HG03565 (cell line): Measurements from ENCODE around the gene IFITM2.

Experiments
- ATAC-seq: cut with Tn5 transposase; IDR thresholded peaks from one replicate; pipeline ENCODE4 v1.9.1; 2021; ENCODE audit warnings: mild to moderate bottlenecking, moderate library complexity; ENCODE audit not compliant: unreplicated experiment

The IFITM2 gene

DNA sequence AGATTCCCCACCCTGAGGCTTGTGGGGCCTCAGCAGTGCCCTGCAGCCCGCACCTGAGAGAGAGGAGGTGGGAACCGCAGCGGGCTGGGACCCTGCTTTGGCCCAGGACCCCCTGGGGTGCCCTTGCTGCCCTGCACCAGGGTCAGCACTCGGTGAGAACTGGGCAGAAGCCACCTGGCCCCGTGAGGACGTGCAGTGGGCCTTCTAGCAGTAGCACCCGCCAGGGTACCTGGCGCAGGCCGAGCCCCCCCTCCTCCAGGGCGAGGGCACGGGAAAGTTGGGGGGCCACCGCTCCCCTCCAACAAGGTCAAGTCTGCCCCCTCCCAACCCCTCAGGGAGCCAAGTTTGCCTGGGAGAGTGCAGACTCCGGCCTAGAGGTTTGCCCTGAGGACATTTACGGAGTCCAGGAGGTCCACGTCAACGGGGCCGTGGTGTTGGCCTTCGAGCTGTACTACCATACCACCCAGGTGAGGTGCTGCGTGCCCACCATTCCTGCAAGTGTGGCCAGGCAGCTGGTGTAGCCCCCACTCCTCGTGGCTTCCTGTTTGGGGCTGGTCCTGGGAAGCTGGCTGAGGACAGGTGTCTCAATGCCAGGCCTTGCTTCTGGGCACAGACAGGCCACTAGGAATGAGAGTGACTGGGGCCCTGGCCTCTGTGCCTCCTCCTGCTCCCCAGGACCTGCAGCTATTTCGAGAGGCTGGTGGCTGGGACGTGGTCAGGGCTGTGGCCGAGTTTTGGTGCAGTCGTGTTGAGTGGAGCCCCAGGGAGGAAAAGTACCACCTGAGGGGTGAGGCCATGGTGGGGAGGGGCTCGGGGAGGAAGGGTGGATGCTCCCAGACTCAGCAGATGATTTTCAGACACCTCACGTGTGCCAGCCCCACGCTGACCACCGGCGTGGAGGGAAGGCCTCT, 15.2 kb upstream of the IFITM2 start:
- no peak for ATAC-seq

DNA sequence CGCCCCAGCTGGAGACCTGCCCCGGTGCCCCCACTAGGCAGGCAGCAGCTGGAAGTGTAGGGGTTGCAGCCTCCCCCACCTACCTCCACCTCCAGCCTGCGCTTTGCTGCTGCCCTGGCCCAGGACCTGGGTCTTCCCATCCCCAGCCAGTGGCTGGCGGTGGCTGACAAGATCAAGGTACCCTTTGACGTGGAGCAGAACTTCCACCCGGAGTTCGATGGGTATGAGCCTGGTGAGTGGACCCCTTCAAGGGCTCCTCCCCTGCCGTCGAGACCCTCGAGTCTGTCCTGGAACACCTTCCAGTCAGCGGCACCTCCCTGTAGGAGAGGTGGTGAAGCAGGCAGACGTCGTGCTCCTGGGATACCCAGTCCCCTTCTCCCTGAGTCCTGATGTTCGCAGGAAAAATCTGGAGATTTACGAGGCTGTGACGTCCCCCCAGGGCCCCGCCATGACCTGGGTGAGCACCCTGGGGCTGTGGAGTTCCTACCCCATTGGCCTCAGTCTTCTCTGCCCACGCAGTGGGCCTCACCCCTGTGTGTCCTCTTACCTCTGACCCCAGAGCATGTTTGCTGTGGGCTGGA, 14.3 kb upstream of the IFITM2 start:
- no peak for ATAC-seq

DNA sequence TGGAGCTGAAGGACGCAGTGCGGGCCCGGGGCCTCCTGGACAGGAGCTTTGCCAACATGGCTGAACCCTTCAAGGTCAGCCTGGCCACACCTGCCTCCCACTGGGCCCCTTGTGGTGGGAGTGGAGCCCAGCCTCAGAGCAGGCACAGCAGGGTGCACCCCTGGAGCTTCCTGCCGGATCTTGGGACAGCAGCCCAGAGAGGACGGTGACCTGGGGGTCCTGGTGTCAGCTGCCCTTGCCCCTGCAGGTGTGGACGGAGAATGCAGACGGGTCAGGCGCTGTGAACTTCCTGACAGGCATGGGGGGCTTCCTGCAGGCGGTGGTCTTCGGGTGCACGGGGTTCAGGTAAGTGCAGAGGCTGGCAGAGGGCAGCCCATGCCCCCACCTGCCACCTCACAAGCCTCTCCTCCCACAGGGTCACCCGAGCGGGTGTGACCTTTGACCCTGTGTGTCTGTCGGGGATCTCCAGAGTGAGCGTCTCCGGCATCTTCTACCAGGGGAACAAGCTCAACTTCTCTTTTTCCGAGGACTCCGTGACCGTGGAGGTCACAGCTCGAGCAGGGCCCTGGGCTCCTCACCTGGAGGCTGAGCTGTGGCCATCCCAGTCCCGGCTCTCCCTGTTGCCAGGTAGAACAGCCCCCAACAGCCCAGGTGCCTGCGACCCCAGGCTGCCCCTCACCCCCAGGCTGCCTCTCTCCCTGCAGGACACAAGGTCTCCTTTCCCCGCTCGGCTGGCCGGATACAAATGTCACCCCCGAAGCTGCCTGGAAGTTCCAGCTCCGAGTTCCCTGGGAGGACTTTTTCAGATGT, 13.6 kb upstream of the IFITM2 start:
- ATAC-seq, result no peak

DNA sequence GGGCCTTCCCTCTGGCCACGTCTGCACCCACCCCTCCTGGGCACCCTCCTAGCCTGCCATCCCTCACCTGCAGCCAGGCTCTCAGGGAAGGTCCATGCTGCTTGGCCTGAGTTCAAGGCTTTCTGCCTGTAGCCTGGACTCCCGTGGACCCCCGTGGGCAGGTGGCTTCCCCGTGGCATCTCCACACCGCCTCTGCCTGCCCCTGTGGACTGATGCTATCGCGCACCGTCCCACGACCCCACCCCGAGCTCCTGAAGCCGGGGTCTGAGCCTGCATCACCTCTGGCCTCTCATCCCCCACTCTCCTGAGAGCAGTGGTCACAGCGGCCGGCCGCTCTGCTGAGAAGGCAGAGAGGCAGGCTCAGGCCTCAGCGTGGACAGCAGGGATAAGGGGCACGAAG, 12.8 kb upstream of the IFITM2 start:
- ATAC-seq, result no peak

DNA sequence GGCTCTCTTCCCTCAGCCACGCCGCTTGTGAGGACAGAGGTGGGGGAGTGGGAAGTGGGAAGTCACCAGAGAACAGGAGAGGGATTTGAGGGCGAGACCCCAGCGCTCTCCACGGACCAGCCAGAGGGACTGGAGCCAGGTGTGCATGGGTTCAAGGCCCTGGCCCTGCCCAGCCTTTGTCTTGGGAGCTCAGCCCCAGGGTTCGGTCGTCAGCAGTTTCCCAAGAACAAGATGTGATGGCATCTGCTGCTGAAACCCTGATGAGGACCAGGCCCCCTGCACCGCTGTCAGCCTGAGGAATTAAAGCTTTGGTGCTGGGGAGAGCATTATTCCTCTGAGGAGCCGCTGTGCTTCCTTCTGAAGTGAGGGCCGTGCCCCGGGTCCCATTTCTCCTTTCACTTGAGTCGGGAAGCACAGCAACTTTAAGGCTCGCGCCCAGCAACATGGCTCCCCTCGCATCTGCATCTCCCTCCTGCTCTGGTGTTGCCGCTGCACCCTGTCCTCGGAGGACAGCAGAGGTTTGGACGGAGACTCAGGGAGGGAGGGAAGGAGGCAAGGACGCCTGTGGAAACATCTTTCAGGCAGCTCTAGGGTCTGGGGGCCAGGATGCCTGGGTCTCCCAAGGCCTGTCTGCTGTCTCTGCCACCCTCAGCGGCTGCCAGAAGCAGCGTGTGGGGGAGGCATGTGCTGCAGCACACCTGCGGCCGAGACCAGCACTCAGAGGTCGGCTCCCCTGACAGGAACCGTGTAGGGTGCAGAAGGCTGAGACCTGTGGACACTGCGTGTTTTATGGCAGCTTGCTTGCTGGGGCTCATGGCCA, 12.1 kb upstream of the IFITM2 start:
- no peak for ATAC-seq

DNA sequence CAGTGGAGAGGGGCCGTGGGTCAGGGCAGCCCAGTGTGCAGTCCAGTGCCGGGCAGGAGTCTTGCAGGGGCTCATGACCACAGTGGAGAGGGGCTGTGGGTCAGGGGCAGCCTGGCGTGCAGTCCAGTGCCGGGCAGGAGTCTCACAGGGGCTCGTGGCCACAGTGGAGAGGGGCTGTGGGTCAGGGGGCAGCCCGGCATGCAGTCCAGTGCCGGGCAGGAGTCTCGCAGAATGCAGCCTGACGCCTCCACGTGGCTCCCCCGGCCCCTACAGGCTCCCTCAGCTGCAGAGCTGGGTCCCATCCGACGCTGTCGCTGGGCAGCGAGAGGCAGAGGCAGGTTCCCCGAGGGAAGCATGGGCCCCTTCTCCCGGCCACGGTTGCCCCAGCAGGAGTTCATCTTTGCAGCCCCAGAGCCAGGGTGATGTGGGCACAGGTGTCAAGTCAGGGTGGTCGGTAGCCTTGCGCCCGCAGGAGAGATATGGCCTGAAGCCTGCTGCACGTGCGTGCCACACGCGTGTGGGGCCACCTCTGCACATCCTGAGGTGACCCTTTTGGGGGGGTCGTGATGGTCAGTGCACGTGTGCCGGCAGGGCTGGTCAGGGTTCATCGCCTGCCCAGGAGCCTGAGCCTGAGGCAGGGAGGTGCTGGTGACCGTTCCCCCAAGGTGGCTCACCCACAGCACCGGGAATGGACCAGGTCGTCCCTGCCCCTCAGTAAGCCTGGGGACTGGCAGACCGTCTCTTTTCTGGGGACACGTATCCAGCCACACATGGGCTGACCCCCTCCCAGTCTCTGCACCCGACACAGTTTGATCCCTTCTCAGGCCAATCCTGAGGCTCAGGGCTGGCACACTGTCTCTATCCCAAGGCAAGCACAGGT, 11.2 kb upstream of the IFITM2 start:
- ATAC-seq, result no peak

DNA sequence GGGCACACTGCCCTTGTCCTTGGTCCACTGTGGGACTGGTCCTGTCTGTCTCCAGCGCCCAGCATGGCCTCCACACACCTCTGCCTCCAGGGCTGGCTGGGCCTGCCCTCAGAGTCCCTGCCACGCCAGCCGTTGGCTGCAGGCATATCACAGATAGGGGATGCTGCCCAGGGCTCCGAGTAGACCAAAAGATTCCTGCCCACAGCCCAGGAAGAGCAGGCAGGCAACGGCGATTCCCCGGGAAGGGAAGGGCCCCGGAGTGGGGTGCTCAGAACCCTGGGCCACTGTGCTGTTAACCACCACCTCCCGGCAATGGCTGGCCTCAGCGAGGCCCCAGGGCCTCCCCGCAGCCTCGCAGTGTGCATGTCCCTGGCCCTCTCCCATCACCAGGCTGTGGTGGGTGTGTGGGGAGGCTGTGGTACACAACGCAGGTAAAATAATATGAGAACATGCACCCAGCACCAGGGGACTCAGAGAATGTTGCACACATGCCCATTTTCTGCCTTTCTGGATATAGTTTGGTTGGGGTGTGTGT, 10.5 kb upstream of the IFITM2 start:
- no peak for ATAC-seq

DNA sequence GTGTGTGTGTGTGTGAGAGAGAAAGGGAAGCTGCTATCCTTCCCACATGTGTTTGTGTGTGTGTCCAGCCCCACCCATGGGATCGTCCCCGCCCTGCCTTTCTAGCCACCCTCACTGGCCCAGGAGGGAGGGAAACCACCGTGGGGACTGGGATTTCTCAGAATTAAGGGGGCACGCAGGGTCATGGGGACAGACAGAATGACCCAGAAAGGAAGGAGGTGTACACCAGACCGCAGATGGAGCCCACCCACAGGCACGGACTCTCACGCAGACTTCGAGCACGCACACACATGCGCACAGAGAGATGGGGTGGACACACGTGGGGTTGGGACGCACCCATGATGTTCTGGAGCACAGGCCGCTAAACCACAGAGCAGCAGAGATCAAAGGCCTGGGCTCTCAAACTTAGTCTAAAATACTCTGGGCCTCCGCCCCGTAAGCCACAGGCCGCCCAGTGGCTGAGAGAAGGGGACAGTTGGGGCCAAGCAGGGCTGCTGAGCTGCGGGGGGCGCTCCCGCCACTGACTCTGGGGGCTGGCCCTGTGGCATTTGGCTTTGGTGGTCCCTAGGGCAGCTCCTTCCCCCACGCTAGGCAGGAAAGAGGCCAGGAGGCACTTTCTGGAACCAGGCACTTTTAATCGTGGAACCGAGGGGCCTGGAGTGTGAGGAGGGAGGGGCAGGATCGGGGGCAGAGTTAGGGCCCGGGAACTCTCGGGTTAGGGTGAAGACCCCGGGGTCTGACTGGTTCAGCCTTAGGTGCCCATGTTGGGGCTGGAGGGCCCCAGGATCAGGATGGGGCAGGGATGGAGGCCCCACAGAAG, 9.8 kb upstream of the IFITM2 start:
- no peak for ATAC-seq

DNA sequence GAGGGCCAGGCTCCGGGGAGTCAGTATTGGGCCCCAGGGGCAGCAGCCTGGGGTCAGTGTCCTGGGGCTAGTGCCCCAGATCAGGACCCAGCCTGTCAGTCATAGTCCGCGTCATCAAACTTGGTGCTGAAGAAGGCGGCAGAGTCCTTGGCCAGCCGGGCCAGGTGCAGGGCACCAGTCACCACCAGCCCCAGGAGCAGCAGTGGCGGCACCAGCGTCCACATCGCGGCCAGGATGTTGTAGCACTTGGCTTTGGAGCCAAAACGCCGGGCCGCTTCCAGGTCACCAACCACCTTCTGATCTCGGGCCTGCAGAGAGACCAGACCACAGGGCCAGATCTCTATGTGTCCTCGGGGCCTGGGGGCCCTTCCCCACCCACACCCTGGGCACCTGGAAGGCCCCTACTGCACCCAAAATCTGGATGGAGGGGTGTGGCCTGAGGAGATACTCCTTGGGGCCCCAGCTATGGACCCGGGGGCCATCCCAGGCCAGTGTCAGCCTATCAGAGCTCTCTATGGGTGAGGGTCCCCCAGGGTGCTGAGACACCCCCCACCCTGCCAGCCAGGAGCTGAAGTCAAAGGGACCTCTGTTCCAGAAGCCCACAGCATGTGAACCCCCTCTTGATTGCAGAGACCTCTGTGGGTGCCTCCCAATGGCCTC, 9.1 kb upstream of the IFITM2 start:
- no peak for ATAC-seq

DNA sequence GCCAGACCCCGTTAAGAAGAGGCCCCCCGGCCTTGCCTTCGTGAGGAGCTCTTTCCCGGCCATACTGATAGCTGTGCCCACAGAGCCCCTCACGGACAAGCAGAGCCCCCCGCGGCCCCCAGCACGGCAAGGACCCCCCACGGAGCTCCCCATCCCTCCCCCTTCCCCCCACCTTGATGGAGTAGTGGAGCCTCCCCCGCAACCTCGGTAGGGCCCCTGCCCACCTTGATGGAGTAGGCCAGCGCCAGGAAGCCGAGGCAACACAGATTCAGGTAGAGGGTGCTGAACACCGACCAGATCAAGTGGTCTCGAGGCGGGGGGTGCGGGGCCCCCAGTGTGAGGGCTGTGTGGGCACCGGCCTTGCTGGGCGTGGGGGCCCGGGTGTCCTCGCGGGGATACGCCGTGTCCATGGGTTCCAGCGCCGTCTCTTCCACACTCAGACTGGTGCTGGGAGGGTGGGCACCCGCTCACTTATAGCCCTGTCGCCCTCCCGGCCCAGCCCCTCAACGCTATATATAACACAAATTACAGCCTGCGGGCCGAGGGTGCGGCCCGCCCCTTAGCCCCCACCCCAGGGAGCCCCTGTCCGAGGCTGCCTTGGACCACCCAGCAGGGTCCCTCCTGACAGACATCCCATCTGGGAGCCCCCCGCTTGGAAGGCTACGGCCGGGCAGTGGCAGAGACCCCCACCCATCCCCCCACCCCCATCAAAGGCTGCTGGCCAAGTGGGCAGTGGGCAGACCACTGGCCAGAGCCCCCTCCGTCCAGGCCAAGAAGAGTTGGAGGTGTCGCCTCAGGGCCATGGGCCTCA, 8.3 kb upstream of the IFITM2 start, which contains the start of gene IFITM5:
TSS of gene IFITM5 (minus strand) at position 446 of the 811 bp plus-strand sequence. CDS start at position 410, 36 bp downstream.
- no peak for ATAC-seq

DNA sequence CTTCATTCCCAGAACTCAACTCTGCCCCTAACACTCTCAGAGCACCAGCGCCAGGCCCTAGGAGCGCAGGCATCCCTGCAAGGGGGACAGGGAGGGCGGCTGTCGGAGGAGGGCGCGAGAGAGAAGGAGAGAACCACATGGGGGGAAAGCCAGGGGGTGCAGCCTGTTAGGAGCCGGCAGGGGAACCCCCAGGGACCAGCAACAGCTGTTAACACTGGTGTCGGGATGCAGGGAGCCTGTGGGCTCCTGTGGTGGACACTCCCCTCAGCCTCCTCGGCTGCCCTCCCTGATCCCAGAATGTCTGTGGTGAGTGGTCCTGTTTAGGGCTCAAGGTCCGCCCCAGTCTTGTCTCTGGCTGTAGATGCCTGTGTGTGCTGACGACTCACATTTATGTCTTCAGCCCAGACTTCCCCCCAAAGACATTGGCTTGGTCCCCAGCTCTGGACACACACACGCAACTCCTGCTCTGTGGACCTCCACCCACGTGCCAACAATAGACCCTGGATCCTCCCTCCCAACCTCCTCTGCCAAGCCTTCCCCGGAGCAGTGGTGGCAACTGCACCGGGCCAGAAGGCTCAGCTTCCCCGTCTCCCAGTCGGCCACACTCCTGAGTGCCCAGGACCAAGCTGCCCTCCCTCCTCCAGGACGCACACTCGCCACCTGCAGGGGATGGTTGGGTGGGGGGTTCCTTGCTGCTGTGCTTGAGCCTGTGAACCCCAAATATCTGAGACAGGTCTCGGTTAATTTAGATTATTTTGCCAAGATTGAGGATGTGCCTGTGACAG, 7.5 kb upstream of the IFITM2 start:
- no peak for ATAC-seq

DNA sequence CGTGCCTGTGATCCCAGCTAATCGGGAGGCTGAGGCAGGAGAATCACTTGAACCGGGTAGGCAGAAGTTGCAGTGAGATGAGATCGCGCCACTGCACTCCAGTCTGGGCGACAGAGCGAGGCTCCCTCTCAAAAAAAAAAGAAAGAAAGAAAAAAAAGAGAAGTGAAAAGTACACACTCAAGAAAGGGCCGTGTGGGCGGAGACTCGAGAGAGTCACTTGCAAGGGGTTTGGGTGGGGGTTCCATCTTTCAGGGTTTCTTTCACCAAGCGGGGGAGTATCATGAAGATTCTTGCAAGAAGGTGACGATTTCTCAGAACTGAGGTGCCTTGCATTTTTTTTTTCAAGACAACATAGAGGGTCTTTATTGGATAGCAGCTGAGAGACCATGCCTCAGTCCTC, 4.3 kb upstream of the IFITM2 start:
- ATAC-seq, result no peak

DNA sequence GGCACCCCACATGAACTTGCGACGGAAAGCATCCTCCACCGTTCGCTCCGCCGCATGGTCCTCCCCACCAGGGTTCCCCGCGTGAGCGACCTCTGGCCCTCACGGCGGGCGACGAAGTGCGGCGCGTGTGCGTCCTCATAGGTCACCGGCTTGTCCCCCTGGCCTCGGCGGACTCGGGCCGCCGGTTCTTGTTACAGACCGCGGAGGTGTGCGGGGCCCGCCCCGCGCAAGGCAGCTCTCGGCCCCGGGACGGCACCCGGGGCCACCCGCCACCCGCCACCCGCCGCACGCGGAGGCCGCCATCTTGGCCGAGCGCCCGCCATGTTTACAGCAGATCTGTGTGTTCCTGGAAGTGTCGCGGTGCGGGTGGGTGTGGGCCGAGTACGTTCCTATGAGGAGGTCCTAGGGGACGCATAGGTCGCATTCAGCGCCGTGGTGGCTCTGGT, 3.5 kb upstream of the IFITM2 start:
- no peak for ATAC-seq

DNA sequence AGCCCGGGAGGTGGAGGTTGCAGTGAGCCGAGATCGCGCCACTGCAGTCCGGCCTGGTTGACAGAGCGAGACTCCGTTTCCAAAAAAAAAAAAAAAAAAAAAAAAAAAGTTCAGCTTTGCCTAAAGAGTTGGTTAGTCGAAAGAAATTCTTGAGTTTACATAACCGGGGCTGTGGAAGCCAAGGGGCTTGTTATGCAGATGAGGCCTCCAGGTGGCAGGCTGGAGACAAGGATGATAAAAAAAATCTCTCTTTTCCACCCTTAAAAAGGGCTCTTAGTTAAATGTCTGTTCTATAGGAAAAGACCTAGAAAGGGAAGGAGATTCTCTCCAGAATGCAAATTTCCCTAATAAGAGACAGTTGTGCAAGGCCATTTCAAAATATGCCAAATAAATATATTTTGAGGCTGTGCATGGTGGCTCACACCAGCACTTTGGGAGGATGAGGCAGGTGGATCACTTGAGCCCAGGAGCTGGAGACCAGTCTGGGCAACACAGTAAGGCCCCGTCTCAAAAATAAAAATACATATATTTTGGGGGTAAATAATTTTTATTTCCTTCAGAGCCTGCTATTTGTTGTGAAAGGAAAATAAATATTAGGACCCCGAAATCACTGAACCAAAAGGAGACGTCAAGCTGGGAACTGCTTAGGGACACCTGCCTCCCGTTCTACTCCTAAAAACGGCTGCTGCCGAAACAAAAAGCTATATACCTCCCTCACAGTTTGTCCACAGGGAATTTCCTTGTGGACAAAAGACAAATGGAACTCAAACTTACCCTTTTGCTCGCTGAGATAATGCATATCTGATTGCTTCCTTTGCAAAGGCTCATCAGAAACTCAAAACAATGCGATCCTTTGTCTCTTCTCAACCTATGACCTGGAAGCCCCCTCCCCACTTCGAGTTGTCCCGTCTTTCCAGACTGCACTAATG, 2.4 kb upstream of the IFITM2 start:
- no peak for ATAC-seq

DNA sequence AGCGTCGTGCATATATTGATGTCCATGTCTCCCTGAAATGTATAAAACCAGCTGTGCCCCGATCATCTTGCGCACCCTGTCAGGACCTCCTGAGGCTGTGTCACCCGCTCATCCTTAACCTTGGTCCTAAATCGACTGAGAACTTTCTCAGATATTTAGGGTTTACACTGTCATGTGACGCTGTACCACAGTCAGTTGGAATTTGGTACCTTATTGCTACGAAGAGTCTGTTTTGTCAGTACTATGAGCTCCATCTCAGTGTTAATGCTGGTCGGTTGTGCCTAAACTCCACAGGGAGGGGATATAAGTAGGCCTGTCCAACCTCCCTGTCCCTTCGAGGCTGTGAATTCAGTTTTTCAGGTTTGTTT, 1.8 kb upstream of the IFITM2 start:
- no peak for ATAC-seq
